GM18507 (cell line): ENCODE results near the gene ASXL3.

Source experiments
- DNase-seq: peaks from one replicate; pipeline ENCODE4 v3.0.0; 2011; ENCODE audit warnings: low read depth; ENCODE audit not compliant: insufficient read length; ENCODE audit errors: extremely low spot score
- FAIRE-seq: peaks from 2 replicates; lab custom pipeline; 2011; peaks lifted over from hg19 to GRCh38; lab: Jason Lieb, UNC

Gene ASXL3

DNA sequence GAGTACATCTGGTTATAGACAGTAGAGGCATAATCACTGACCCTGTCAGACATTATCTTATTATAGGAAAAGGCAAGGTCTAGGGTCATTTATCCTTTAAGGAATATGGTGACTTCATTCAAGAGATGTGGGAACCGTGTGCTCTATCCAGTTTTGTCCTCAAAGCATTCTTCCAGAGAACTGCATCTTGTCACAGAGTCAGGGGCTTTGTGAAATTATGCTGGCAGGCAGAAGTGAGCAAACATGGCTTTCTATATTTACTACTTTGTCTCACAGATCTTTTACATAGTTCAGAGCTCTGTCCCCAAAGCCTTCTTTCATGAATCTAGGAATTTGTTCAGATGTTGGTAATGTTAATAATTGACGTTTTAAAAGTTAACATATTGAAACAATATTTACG, 177.4 kb downstream of the ASXL3 start:
- no peak for FAIRE-seq
- no peak for DNase-seq

DNA sequence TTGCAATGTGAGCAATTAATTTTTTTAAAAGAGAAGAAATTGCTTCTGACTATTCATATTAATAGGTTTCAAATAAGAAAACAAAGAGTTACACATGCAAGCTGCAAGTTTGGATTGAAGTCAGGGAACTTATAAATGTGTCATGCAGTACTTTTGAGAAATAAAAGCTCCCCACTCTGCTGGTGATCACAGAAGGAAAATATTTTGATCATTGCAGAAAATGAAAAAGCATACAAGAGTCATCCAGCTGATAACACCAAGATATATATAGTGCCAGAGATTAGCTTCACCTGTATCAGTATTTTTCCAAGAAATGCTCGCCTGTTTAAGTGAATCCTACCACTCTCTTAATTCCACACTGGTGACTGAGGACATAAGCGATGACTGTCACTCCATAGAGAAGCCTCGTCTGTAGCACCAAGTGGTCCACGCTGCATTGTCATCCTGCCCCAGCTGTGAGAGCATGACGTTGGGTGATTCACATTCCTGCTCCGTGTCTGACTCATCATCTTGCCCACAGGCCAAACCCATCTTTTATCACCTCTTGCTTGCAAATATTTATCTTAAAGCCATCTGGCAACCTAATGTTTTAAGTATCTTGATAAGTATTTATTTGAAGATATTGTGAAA, 178.0 kb downstream of the ASXL3 start:
- FAIRE-seq (no peak), DNase-seq (no peak)

DNA sequence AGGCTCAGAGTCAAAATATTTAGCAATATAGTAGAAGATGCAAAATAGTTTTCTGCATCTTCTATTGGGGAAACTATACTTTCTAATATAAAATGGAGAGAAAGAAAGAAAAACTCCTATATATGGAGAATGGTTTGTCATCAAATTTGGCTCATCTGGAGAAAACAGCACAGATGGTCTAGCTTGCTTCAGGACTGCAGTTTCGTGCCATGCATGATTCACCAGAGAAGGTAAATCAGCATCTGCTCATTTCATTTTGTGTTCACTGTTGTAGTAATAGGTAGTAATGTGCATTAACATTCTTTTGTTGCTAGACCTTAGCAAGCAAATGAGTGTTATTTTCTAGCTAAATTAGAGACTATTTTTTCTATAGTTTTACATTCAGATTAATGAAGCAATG, 179.0 kb downstream of the ASXL3 start:
- FAIRE-seq = no peak
- no peak for DNase-seq

DNA sequence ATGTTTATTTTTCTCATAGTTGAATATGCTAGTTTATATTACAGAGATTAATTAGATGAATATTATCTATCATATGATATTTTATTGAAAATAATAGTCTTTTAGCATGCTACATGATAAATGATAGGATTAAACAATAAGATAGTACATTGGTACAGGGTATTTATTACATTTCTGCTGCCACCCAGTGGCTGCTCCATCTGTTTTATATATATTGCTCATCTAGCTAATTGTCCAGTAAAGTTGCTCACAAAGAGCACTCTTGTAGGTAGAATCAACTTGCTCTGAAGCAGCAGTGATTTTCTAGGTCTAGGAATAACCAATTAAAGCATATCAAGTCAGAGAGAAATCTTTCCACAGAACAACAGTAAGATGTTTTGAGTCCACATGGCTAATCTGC, 183.3 kb downstream of the ASXL3 start:
- DNase-seq (no peak), FAIRE-seq (no peak)

DNA sequence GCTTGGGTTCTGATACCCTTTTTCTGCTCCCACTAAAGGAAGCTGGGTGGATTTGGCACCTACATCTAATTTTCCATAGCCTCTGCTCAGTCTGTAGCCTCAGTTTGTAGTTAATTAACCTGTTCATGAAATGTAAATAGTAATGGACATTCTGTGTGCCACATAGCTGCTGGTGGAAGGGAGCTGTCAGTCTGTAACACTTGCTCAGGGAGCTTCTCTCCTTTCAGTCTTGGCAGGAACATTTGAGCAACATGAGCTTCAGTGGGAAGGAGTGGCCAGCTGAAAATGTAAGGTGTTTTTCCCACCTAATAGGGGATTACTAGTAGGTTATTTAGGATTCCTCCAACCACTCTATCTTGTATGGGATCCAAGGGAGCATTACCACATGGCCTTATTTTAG, 203.4 kb downstream of the ASXL3 start:
- DNase-seq (no peak), FAIRE-seq (no peak)
